CD4-positive, alpha-beta T cell treated with Interleukin-15 for 4 hours (primary cell): ENCODE measurements around the gene FBXO24.
"Not testable (repeated sequence)": the region's sequence is repeated elsewhere in the genome, so short reads cannot be mapped to it uniquely, and the experiment has no call there.

Source experiments
- DNase-seq: peaks from one replicate; pipeline ENCODE4 v3.0.0-alpha.2; 2020; ENCODE audit warnings: low spot score

FBXO24 gene

DNA sequence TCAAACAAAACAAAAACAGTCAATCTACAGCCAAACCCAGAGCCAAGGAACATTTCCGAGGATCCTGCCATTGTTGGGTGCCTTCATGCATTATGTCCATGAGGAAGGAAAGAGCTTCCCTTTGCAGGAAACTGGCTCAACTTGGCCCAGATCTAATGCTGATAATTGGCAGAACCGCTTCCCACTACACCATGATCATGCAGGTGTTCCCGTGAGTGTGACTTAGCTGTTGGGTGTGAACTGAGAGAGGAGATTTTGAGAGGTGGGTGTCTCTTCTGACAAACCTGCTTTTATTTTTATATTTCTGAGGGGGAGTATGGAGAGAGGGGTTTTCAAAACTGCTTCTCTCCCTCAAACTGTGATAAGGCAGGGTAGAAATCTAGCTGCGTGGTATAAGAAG lies 27.0 kb upstream of the FBXO24 start:
- no peak for DNase-seq

DNA sequence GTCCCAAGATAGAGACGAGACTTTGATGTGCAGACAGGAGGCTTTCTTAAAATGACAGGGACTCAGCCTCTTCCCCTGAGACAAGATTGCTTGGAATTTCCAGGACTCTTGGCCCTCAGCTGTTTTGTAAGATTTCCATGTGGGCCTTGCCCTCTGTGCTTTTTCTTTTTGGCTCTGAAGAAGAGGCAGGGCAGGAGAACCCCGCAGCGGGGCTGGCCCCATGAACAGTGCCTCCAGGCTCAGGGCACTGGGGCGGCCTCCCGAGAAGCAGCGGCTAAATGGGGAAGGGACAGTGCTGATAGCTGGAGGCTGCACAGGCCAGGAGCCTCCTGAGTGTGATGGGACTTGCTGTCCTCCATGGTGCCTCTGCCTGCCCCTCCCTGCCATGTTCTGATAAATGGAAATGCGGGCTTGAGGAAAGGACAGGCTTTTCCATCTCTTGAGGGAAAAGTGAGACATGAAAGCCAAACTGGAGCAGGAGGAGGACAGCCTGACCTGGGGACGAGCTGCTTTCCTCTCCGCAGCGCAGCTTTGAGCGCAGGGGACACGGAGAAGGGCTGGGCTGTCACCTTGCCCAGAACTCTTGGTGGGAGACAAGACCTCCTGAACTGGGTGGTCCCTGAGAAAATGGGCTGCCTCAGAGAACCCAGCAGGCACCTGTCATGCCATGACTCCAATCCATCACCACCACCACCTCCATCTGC lies 24.5 kb upstream of the FBXO24 start:
- no peak for DNase-seq

DNA sequence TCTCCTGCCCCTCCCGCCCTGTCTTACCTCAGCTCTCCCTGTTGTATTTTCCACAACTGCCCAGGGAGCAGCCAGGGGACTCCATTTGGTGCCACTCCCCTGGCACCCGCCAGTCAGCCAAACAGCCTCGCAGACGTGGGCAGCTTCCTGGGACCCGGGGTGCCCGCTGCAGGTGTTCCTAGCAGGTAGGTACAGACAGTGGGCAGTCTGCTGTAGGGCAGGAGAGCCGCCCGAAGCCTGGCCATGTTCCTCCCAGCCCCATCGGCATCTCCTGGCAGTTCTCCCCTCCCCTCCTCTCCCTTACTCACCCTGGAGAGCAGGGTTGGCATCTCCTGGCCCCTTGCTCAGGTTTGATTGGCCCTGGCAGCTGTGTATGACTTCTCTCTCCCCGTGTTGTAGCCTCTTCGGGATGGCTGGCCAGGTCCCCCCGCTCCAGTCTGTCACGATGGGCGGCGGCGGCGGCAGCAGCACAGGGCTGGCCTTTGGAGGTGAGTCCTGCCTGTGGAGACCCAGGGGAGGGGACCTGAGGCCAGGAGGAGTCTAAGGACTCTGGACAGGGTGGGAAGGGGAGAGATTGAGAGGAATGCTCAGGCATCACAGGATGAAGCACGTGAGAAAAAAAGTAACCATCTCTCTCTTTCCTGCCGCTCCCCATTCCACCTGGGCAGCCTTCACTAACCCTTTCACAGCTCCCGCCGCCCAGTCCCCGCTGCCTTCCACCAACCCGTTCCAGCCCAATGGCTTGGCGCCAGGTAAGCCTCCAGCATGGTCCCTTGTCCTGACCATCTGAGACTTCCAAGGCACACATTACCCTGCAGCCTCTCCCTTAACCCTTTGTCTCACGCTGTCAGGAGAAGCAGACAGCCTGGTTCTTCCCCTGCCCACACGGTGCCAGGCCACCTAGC lies 23.7 kb upstream of the FBXO24 start:
- DNase-seq = no peak

DNA sequence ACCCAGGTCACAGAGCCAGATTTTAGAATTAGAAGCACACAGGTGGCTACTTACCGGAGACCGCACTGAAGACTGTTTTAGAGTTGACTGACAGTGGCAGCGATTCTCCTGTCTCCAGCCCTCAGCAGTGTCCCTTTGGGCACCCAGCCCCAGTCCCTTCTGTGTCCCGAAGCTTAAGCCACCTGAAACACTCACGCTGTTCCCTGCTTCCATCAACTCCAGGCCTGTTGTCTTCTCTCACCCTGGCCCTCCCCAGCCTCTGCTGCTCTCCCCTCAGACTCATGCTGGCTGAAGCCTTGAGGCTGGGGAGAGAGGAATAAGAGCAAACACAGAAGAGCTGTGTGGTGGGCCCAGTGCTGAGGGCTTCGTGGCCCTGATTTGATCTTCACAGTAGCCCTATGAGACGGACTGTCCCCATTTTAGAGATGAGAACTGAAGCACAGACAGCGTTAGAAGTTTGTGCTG lies 23.0 kb upstream of the FBXO24 start:
- DNase-seq = no peak

DNA sequence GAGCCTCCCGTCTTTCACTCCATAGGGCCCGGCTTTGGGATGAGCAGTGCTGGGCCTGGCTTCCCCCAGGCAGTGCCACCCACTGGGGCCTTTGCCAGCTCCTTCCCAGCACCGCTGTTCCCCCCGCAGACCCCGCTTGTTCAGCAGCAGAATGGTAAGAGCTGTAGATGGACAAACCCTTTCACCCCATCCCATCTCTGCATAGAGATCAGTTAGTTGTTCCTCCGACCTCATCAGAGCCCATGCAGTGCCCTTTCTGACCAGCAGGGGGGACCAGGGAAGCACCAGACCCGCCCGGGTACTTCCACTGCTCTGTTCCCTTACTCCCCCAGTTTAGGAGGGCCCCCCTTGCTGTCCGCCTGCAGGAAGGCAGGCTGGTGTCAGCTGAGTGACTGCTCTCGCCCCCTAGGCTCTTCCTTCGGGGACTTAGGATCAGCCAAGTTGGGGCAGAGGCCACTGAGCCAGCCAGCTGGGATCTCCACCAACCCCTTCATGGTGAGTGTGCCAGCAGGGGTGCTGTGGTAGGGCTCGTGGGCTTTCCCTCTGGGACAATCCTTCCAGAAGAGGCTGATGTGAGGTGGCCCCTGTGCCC lies 22.2 kb upstream of the FBXO24 start:
- peak; percentile 87 for DNase-seq

DNA sequence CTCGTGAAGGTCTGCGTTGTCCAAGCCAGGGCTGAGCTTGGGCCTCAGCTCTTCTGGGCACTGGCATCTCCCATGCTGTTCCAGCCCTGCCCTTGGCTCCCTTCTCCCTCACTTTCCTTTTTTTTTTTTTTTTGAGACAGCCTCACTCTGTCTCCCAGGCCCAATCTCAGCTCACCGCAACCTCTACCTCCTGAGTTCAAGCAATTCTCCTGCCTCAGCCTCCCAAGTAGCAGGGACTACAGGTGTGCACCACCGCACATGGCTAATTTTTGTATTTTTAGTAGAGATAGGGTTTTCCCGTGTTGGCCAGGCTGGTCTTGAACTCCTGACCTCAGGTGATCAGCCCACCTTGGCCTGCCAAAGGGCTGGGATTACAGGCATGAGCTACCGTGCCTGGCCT lies 21.7 kb upstream of the FBXO24 start:
- DNase-seq = not testable (repeated sequence)

DNA sequence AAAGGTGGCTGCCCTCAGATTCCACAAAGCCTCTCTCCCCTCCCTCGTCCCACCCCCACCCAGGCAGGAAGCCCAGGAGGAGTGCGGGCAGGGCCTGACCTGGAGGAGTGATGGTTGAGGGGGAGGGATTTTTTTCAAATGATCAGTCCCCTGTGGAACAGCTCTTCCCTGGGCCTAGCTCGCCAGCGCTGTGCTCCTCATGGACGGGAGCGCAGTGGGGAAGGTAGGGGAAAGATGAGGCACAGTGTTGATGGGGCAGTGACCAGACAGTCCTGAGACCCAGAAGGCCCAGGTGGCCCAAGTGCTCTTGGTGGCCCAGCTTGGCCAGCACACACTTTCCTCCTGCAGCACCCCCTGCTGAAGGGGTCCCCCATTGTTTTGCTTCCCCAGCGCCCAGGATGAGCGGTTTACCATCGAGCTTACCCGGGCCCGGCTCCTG lies 21.0 kb upstream of the FBXO24 start:
- DNase-seq = no peak

DNA sequence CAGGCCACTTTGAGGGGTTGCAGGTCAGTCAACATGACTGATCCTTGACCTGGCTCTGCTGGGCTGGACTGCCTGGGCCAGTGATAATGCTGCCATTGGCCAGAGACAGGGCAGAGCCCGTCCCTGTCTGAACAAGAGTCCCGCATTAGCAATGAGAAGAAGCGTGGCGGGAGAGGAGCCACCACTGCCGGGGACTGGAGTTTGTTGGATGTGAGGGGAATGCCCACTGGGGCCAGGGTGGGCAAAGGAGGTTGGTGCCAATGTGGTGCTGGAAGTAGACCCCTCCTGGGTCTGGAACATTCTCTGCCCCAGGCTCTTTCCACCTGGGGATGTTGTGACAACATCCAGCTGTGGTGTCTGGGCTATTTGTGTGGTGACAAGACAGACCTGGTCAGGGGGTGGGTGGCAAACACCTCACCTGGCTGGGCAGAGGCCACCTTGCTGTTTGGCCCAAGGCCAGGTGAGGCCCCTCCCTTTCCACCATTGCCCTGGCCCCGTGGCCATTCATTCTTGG lies 20.1 kb upstream of the FBXO24 start:
- DNase-seq = no peak

DNA sequence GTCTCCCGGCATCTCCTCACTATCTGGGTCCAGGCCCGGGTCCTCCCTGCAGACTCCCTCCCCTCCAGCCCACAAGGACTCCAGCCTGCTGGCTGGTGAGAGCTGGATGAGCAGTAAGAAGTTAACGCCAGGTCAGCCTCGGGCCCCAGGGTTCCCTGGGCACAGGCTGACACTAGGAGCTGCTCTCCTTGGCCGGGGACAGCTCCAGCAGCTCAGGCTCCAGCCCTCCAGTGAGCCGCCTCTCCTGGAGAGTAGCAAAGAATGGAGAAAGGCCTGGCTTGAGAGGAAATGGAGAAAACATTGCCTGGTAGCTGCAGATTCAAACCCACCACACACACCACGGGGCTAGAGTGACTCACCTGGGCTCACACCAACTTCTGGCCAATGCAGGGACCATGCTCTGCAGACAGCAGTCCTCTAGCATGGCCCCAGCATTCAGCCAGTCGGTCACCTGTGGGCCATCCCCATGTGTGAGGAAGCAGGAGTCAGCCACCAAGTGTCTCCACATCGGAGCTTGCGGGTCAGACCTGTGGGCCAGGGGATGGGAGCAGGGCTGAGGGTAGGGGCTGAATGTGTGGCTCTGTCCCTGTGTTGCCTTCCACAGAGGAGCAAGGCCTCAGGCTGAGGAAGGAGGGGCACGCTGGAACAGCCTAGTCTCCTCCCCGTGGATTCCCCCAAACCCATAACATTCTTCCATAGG lies 18.9 kb upstream of the FBXO24 start:
- DNase-seq = no peak

DNA sequence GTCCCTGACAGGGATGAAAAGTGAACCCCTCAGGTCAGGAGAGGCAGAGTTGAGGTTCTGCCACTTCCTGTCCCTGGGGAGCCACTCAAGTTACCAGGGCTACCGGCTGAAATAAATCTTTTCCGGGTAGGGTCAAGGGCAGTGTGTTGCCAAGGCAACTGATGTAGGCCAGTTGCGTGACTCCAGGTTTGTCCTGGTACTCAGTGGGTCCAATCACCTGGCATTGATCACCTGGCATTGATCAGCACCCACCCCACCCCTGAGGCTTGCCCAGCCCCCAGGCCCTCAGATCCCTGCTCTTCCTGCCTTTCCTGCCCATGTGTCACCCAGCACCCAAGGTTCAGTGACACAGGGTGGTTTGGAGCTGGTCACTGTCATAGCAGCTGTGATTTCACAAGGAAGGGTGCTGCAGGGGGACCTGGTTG lies 18.4 kb upstream of the FBXO24 start:
- DNase-seq = no peak

DNA sequence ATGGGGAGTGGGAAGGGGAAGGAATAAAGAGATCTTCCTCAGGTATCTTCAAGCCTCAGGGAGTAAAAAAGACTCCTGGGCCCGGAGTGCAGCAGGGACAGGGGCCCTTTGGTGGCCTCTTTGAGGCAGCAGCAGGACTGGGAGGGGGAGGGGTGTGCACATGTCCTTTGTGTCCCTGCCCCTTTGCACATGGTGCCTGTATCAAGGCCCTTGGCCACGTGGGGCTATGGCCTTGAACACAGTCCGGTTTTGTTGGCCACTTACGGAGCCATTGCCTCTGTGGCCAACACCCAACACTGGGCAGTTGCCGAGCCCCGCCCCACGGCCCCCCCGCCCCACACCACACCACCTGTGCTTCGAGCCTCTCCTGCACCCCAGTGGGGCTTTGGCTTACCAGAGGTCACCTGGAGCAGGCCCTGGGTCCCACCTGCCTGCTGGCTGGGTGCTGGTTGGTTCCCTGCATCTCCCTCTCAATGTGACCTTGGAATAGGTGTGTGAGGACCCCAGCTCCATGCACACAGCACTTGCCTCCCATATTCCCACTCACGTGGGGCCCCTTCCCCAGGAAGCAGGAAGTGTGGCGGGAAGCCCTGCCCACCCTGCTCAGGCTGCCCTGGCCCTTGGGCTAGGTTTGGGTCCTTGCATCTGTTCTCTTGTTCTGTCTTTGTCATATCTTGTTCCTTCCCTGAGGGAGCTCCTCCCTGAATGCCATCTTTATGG lies 17.8 kb upstream of the FBXO24 start:
- DNase-seq = no peak

DNA sequence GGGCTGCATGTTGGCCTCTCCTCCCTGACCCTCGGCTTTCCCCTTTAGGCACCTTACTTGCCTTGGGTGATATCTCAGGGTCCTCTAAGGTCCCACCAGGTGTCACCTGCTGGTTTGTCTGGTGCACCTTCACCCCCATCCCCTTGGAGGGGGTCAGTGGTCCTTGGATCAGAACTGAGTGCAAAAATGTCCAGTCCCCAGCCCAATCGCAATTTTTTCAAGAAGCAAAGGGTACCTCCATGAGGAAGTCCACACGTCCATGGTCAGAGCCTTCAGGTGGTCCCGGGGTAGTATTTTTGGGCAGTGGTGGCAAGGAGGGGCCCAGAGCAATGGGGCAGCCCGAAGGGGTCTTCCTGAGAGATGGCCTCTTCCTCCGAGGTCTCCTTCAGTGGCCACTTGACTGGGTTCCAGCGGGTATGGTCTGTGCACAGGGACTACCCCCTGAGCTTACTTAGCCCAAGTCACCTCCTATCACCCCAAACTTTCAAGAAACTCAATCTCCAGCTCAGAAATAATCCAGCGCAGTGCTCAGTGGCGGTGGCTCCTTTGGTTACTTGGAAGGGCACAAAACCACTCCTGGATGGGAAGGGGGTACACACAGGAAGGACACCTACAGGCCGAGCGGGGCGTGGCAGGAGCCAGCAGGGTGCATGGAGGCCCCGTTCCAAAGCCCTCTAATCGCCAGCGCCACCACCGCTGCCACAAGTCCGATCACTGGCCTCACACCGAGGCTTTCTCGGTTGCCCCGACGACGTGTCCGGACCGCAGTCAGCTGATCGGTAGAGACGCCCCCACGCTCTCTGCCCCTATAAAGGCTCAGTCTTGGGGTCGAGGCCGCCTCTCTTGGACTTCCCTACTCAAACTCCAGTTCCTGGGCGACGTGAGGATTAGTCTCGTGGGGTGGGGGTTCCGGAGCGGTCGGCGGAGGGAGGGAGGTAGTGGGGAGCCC lies 17.0 kb upstream of the FBXO24 start:
- peak; percentile 47 for DNase-seq

DNA sequence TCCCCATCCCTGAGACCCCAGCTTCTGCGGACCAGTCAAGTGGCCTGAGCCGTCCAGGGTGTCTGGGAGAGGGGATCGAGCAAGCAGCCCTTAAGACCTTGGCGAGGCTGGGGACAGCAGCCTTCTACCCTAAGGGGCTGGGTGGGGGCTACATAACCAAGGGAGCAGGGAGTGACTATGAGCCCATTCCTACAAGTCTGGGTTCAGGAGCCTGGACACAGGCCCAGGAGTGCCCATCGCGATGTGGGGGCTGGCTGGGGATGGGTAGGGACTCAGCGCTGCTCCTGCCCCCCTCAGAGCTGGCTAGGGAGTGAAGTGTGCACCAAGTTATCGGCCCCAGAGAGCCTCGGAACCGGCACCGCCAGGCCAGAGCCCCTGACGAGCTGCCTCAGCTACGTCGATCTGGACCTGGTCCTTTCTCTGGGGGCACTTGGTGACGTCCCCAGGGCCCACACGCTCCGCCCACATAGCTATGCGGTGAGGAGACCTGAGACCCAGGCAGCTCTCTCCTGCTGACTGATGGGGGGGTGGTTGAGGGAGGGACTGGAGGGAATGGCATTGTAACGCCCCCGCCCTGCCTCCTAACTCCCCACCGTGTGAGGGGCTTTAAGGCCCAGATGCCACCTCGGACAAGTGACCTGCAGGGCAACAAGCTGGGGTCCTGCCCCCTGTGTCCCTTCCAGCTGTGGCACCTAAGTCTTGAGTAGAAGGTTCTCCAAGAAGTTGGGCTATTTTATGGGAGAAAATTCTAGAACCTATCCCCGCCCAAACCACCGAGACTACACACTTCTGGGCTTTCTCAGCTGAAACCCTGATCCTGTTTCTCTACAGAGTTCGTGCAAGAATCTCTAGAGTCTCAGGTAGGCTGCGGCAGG lies 14.9 kb upstream of the FBXO24 start:
- no peak for DNase-seq

DNA sequence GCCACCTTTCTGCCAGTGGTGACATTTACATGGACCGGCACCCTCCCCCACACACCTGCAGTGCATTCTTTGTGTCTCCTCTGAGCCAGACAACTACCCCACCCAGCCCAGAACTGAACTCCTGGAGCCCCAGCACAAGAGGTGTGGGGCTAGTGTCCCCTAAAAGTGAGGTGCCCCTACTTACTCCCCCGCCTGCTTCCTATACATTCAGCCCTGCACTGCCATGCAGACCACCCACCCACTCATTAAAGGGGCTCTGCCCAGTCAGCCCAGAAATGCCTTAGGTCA lies 14.4 kb upstream of the FBXO24 start:
- no peak for DNase-seq

DNA sequence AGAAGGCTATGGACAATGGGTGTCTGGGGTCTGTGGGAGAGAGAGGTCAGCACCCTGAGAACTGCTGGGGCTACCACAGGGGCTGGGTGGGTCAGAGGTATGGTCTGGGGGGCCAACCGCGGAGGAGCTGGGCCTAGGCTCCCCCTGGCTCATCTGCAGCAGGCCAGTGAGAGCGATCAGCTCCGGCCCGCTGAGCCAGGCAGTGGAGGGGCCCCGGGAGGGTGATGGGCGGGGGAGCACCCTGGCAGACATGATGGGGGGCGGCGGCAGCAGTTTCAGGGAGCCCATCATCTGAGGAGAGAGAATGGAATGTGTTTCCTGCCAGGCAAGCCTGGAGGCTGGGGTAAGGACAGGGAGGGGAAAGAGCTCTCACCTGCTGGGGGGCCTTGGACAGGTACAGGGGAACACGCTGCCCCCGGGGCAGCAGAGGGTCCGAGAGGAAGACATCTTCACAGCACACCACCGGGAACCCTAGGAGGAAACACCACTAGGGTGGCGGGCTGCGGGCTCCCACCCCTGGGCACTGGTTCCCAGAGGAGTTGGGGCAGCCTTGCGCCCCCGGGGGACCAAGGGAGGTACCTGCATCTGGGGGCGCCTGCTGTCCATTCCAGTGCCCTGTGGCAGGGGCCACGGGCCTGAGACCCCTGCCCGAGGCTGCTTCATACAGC lies 13.7 kb upstream of the FBXO24 start:
- no peak for DNase-seq

DNA sequence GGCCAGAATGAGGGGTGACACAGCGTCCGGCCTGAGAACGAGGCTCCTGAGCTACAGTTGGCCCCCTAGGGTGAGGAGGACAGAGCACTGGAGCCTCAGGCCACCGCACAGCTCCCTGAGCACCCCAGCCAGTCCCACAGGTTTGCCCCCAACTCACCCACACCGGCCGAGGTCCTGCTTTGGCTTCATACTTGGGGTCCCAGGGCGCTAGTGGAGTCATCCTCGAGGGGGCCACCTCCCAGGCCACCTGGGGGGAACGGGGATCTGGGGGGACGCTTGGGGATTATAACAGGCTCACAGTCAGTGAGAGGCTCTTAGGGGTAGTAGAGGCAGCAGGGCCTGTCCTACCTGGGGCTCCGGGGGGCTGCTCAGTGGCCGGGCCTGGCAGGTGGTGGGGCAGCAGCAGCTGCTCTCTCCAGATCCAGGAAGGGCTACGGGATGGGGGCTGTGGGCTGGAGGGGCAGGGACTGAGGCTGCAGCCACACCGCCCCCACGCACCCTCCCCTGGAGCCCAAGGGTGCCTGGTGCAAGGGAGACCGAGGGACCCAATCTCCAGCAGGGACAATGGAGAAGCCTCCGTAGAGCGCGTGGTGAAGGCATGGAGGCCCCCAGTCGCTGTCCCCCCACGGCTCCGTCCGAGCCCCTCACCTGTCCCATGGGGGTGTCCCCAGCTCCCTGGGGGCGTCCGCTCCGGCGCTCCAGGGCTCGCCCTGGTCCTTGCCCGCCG lies 13.0 kb upstream of the FBXO24 start:
- no peak for DNase-seq

DNA sequence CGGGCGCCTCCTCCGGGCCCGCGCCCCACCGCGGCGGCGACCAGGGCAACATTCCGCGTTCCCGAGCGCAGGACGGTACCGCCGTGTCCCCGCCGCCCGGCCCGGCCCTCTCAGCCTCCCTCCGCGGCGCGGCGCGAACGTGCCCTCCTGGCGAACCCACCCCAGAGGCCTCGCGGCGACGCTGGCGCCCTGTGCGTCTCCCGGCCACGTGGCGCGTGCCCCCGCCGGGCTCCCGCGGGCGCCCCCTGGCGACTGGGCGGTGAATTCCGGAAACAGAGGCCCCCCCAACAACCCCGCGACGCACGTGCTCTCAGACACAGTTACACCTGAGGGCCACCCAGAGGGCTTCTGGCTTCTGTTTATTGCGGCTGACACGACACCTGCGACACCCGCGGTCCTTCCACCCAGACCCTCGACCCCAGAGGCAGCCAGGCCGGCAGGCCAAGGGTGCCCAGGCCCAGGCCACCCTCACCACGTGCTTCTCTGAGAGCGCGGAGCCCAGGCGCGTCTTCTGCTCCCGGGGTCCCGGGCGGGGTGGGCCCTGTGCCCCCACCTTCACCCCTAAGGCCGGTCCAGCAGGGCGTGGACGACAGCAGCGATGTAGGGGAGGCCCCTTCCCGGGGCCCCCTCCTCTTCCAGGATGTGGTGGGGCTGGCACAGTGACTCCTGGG lies 12.3 kb upstream of the FBXO24 start, which contains the start of gene SAP25:
SAP25 (minus strand) TSS at position 210 of the 671 bp plus-strand sequence; CDS start at position 52, 158 bp downstream.
- DNase-seq = no peak
